ENCODE results near the gene ZFYVE26.

DNA sequence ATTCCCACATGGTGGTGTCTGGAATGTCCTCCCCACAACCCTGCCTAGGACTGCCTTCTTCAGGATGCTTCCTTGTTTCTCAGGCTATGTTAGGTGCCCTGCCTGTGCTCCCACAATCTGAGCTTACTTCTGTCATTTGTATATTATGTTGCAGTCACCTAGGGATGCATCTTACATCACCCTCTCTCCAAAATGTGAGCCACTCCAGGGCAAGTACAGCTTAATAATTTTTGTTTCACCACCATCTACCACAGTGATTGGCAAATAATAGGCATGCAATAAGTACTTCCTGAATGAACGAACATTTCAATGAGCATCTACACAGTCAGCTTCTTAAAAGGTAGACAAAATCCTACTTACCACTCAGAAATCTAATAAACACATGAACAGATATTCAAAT lies 37.6 kb downstream of the ZFYVE26 start:
- TF ChIP-seq, protein P1, sequence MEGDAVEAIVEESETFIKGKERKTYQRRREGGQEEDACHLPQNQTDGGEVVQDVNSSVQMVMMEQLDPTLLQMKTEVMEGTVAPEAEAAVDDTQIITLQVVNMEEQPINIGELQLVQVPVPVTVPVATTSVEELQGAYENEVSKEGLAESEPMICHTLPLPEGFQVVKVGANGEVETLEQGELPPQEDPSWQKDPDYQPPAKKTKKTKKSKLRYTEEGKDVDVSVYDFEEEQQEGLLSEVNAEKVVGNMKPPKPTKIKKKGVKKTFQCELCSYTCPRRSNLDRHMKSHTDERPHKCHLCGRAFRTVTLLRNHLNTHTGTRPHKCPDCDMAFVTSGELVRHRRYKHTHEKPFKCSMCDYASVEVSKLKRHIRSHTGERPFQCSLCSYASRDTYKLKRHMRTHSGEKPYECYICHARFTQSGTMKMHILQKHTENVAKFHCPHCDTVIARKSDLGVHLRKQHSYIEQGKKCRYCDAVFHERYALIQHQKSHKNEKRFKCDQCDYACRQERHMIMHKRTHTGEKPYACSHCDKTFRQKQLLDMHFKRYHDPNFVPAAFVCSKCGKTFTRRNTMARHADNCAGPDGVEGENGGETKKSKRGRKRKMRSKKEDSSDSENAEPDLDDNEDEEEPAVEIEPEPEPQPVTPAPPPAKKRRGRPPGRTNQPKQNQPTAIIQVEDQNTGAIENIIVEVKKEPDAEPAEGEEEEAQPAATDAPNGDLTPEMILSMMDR (IDR thresholded peaks at IDR 0.05), result no peak
- TF ChIP-seq POLR2AphosphoS5 (IDR thresholded peaks at IDR 0.05), result no peak

Data from upper lobe of left lung (tissue), 4 donors.